HG02943 (cell line): ENCODE data around the gene FAM53A.

ENCODE experiments used
- ATAC-seq: cut with Tn5 transposase; IDR thresholded peaks from one replicate; pipeline ENCODE4 v1.9.1; 2021; ENCODE audit warnings: mild to moderate bottlenecking, low read depth, moderate library complexity; ENCODE audit not compliant: unreplicated experiment

Gene FAM53A

DNA sequence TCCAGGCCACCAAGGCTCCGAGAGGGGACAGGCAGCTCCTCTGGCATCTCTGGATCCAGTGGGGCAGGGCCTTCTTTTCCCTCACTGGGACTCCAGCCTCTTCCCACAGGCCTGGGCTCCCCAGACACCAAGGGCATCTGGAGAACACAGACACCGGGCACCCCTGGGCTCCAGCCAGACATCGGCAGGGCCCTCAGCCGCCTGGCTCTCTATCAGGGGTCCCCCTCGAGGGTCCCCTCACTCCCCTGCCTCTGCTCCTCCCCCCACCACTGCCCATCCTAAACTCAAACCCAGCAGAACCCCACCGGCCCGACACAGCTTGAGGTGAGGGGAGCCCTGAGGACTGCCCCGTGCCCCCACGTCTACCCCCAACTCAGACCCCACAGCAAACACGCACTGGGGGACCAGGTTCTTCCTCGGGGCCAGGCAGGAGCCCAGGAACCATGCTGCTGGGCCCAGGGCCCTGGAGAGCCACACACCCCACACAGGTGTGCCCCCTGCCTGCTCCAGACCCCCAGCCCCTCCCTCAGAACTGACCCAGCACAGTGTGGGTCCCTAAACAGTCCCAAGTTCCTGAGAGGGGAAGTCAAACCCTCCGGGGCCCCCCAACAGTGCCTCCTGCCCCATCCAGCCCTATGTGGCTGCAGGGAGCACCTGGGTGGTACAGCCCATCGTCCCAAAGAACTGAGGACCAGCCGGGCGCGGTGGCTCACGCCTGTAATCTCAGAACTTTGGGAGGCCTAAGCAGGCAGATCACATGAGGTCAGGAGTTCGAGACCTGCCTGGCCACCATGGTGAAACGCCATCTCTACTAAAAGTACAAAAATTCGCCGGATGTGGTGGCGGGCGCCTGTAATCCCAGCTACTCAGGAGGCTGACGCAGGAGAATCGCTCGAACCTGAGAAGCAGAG is 86.8 kb downstream of the FAM53A start:
- no peak for ATAC-seq

DNA sequence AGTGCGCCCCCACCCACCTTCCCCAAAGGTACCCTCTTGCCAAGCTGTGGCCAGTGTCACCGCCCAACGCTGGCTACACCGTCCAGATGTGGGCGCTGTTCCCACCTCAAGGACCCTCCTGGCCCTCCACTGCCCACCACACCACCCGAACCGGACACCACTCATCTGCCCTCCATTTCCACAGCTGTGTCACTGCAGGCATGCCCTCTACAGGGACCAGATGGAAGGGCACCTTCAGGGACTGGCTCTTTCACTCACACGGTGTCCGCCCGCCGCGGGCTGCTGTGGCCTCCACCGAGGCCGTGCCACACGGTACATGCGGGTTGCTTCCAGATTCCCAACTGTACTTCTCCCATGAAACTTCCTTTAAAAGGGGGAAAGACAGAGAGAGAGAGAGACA is 87.7 kb downstream of the FAM53A start:
- ATAC-seq: no peak

DNA sequence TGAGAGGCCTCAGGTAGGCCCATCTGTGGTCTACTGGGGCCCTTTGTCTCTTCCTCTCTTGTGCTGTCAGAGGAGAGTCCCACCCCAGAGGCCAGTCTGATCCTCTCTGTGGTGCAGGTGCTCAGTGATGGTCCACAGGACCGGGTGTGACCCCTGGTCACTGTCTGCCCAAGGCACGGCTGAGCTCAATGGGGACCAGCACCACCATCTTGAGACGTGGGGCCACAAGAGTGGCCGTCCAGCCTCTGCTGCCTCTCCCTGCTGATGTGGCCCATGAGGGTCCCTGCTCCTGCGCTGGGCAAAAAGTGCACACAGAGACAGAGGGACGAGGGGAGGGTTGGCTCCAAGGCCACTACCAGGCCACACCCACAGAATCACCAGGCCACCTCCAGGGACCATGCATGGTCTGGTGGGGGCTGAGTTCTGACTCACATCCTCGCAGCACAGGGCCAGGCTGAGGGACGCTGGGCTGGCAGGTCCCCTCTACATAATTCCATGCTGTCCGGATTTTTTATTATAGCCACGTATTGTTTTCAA is 88.3 kb downstream of the FAM53A start:
- no peak for ATAC-seq

DNA sequence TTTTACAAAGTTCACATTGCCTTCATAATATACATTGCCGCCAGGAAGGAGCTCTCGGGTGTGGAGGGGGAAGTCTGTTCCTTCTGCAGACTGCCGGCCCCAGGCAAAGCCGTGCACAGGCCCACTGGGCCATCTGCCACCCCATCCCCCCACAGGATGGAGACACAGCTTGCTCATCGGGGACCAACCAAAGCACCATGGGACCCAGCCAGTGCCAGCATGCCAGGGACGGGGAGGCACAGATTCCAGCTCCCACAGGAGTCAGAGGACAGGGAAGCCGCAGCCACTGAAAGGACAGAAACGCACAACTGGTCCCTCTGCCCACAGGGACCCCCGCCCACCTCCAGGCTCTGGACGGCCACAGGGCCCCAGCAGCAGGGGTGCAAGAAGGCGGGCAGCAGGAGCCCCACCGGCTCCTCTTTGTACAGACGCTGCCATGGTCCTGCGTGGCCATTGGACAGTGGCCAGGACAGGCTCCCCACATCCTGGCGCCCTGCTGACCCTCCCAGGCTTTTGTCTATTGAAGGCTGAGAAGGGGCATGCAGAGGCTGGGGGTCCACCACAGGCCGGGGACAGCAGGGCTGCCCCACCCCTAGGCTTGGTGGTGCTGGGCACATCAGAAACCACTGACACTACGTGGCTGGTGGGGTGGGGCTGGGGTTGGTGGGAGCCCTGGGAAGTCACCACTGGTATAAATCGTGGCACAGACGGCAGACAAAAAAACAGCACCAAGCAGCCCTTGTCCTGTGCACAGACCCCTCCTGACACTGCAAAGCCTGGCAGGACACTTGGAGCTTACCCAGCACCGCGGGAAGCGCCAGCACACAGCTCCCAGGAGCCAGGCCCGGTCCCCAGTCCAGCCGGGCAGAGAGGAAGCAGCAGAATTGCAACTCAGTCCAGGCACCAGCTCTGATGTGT is 89.0 kb downstream of the FAM53A start:
- no peak for ATAC-seq

DNA sequence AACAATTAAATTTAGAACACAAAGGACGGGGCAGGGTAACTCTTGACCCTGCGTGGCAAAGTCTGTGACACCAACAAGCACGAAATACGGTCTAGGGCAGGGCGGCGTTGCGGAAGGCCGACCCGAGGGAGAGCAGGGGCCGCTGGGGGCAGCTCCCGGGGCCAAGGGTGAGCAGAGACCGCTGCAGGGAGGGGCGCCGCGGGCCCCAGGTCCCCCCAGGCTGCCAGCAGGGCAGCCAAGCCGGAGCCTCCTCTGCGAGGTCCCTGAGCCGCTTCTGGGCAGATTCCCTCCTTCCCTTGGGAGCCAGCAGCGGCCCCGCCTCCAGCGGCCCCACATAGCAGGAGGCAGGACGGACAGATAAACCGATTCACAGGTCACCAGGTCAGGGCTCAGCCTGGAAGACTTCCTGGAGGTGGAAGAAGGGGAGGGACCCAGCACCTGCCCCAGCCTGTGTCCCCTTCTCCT is 90.2 kb downstream of the FAM53A start:
- ATAC-seq: no peak

DNA sequence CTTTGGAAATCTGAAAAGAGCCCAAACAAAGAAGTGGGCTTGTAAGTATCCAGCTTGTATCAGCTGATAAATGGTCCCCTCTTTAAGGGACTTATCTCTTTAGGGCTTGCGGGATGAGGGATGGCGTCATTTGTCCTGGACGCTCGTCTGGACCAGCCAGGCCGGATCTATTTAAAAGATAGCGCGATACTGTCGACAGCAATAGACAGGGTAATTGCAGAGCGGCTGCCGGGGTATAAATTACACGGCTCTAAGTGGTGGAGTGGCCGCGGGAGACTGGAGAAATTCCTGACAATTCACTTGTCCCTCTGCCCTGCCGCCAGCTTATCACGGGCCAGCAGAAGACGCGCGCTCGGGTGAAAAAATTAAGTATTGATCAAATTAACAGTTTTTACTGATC is 90.7 kb downstream of the FAM53A start:
- ATAC-seq: no peak

DNA sequence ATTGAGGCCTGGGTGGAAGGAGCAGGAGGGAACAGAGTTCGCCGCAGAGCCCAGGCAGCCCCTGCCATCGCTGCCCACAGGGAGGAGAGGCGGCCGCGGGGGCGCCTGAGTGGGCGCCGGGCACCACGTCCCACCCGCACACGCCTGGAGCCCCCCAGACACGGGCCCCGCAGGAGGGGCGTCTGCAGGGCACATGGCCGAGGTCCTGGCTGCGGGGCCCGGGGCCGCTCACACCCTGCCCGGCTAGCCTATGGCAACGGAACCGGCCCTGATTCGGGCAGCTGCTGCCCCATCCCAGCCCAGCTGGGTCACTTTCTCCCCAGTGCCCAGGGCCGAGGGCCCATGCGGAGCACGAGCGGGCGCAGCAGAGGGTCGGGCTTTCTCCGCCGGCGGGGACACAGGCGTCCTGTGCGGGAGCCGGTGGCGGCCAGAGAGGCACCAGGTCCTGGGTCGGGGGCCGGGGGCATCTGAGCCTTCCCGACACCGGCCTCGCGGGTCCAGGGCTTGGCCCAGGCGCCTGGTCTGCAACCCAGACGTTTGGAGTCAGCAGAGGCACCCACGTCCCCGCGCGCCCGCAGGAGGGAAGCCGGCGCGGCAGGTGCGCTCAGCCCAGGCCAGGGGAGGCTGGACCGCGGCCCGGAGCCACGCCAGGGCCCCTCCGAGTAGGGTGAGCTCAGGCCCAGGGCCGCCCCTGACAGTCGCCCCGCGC is 91.2 kb downstream of the FAM53A start:
- no peak for ATAC-seq

DNA sequence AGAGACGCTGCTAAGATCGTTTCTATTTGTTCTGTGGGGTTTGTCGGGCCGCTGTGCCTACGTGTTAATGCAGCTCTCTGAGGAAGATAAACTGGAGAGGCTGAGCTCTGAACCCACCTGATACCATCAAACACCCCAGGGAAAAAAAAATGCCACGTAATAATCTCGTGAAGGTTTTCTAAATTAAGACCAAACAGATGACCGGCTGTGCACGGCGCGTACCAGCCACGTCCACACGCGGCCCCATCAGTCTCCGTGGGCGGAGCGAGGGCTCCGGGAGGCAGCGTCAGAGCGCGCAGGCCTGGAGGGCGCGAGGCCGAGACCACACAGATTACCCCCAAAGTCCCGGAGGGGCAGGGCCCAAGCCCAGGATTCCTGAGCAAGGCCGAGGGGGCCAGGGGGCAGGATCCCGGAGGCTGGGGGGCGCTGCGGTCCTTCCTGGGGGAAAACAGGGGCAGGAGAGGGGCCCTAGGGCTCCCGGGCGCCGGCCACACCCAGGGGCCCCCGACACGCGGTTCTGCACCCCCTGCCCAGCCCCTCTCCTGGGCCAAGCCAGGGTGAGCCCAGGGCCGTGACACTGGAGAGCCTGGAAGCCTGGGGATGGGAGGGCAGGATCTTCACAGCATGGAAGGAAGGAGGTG is 91.9 kb downstream of the FAM53A start:
- ATAC-seq: no peak

DNA sequence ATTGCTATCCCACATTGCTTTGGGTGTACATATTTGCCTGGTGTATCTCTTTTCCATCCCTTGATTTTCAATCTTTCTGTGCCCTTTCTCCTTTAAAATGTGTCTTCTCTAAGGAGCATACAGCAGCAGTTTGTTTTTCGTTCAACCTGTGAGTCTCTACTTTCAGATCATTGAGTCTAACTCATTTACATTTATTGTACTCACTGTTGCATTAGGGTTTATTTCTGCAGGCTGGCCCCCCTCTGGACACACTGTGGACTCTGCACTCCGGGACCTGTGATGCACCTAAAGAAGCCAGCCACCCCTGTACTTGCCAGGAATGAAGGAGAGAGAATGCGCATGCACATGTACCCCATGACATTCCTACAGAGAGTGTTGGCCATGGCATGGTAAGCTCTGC is 93.0 kb downstream of the FAM53A start:
- no peak for ATAC-seq

DNA sequence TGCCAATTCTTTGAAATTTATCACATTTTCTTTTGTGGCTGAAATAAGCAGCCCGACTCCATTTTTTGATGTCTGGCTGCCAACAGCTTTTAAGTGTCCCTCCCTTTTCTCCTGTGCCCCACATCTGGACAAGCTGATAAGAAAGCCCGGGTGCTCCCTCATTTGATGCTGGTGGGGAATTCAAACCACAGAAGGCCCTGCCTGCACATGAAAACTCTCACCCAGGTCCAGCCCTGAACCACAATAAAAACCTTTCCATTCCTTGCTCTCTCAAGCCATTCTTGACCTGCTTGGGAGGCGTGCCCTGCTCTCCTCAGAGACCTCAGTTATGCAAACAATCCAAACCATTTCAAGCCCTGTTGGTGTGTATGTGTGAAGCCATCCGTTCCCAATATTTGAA is 93.9 kb downstream of the FAM53A start:
- no peak for ATAC-seq
